Smooth muscle cell (in vitro differentiated cells): ENCODE measurements around the gene TNFRSF19. TPM values are rescaled to one million over a fixed set of nuclear protein-coding genes. Genes with fewer than 3 reads are reported as not detected.

Experiments used
- DNase-seq: peaks from one replicate; lab custom pipeline; 2025; ENCODE audit not compliant: unreplicated experiment; lab: John Stamatoyannopoulos, UW
- H2AFZ ChIP-seq: fragments of 200-600 bp; sonication (generic); 2 replicates; pipeline ENCODE4 v1.6.0; 2016; ENCODE audit warnings: antibody characterized with exemption, low read depth, mild to moderate bottlenecking
- H3F3A ChIP-seq: fragments of 200-600 bp; sonication (generic); 2 replicates; pipeline ENCODE4 v1.6.0; 2017; ENCODE audit warnings: antibody characterized with exemption, low read depth
- H3K27ac ChIP-seq: fragments of 200-600 bp; sonication (generic); 2 replicates; pipeline ENCODE4 v1.5.1; 2016; ENCODE audit warnings: low read depth, mild to moderate bottlenecking
- H3K27me3 ChIP-seq: fragments of 200-600 bp; sonication (generic); 2 replicates; pipeline ENCODE4 v1.6.1; 2016; ENCODE audit warnings: low read depth, mild to moderate bottlenecking
- H3K36me3 ChIP-seq: fragments of 200-600 bp; sonication (generic); 2 replicates; pipeline ENCODE4 v1.5.1; 2016; ENCODE audit warnings: low read depth
- H3K4me1 ChIP-seq: fragments of 200-600 bp; sonication (generic); 2 replicates; pipeline ENCODE4 v1.5.1; 2016; ENCODE audit warnings: low read depth
- H3K4me2 ChIP-seq: fragments of 200-600 bp; sonication (generic); 2 replicates; pipeline ENCODE4 v1.6.0; 2016; ENCODE audit warnings: mild to moderate bottlenecking
- H3K4me3 ChIP-seq: fragments of 200-600 bp; sonication (generic); 2 replicates; pipeline ENCODE4 v1.5.1; 2016; ENCODE audit warnings: mild to moderate bottlenecking
- H3K79me2 ChIP-seq: fragments of 200-600 bp; sonication (generic); 2 replicates; pipeline ENCODE4 v1.6.0; 2016; ENCODE audit warnings: low read depth, mild to moderate bottlenecking
- H3K9ac ChIP-seq: fragments of 200-600 bp; sonication (generic); 2 replicates; pipeline ENCODE4 v1.6.0; 2016; ENCODE audit warnings: low read depth
- H3K9me3 ChIP-seq: fragments of 200-600 bp; sonication (generic); replicated peaks from 2 replicates; pipeline ENCODE4 v1.5.1; 2016; ENCODE audit warnings: low read depth
- H4K20me1 ChIP-seq: fragments of 200-600 bp; sonication (generic); 2 replicates; pipeline ENCODE4 v1.6.0; 2016; ENCODE audit warnings: low read depth
- CTCF ChIP-seq: fragments of 200-600 bp; sonication (generic); IDR thresholded peaks from 2 replicates; pipeline ENCODE4 v1.5.1; 2017; ENCODE audit warnings: borderline replicate concordance, mild to moderate bottlenecking, antibody characterized with exemption; ENCODE audit not compliant: insufficient read depth, poor library complexity, severe bottlenecking
- WGBS: methylation state at CpG from one replicate; pipeline ENCODE4 v1.1.7; 2016; ENCODE audit warnings: low lambda C conversion rate; 5-methylcytosine and 5-hydroxymethylcytosine counted together
- polyA plus RNA-seq: library from polyadenylated mRNA; unstranded; fragments of >200 nt; fragmentation: Nextera tagmentation; extraction: Ambion mirVana; gene quantifications from 2 replicates; pipeline ENCODE4 v1.2.1, GENCODE V29; 2016
- total RNA-seq: library from RNA; depleted of rRNA; stranded (reverse); fragments of >200 nt; gene quantifications from 2 replicates; pipeline ENCODE4 v1.2.3, GENCODE V29; 2014

TNFRSF19 gene
- total and polyA plus RNA-seq, 2 experiments from 2014 or later, result 15.5 to 34.3 TPM

- peaks cover 58% of the 10 kb centered on the region for H3K79me2 ChIP-seq
- H3K9me3 ChIP-seq, result no peaks in the 10 kb centered on the region
- peaks cover 3% of the 10 kb centered on the region for H4K20me1 ChIP-seq
- H3K4me2 ChIP-seq, result peak overlapping the region; percentile 97
- peak overlapping the region; percentile 82 for H2AFZ ChIP-seq
- peaks cover 5% of the 10 kb centered on the region for H3K4me1 ChIP-seq
- peak overlapping the region; percentile 33 for H3K27ac ChIP-seq
- WGBS, result 9% methylated on average over 41 of the region's 42 CpGs
- H3K9ac ChIP-seq, result peak overlapping the region; percentile 49
- no peaks in the 10 kb centered on the region for H3K27me3 ChIP-seq
- TF ChIP-seq CTCF, result peak; percentile 38
- peak; percentile 41 for DNase-seq
- H3K36me3 ChIP-seq, result no peaks in the 10 kb centered on the region
- peak overlapping the region; percentile 81 for H3K4me3 ChIP-seq
- H3F3A ChIP-seq, result no peaks in the 10 kb centered on the region
These were observed 8.3 kb downstream of the TNFRSF19 start for GRCh38 chr13:23578411-23579071.

- Histone ChIP-seq H3K9ac (peak overlapping the region; percentile 61), H3K4me1 (peaks cover 5% of the 10 kb centered on the region), H4K20me1 (peaks cover 3% of the 10 kb centered on the region), H2AFZ (peak overlapping the region; percentile 93), H3K9me3 (no peaks in the 10 kb centered on the region), H3F3A (no peaks in the 10 kb centered on the region), H3K4me2 (peak overlapping the region; percentile 97), H3K4me3 (peak overlapping the region; percentile 81), H3K27ac (peak overlapping the region; percentile 33), H3K27me3 (no peaks in the 10 kb centered on the region), H3K79me2 (peaks cover 51% of the 10 kb centered on the region), H3K36me3 (no peaks in the 10 kb centered on the region)
- TF ChIP-seq CTCF, result no peak
- DNase-seq, result peak; percentile 79
- under 1% methylated on average over 32 of the region's 82 CpGs for WGBS
These were observed 9.1 kb downstream of the TNFRSF19 start for GRCh38 chr13:23579072-23579895.

- DNase-seq, result no peak
- H3K4me1 ChIP-seq, result peaks cover 5% of the 10 kb centered on the region
- H3K9ac ChIP-seq, result peak overlapping the region; percentile 61
- no peaks in the 10 kb centered on the region for H3F3A ChIP-seq
- peak overlapping the region; percentile 81 for H3K4me3 ChIP-seq
- peaks cover 3% of the 10 kb centered on the region for H4K20me1 ChIP-seq
- H3K9me3 ChIP-seq, result no peaks in the 10 kb centered on the region
- H3K36me3 ChIP-seq, result no peaks in the 10 kb centered on the region
- H3K27ac ChIP-seq, result no peak overlapping the region
- no peaks in the 10 kb centered on the region for H3K27me3 ChIP-seq
- peak overlapping the region; percentile 93 for H2AFZ ChIP-seq
- H3K79me2 ChIP-seq, result peaks cover 52% of the 10 kb centered on the region
- 12% methylated on average over 22 of the region's 22 CpGs for WGBS
- TF ChIP-seq CTCF, result no peak
- peak overlapping the region; percentile 97 for H3K4me2 ChIP-seq
These were observed 9.9 kb downstream of the TNFRSF19 start for GRCh38 chr13:23579896-23580683.
